Mucosa of descending colon (tissue), 3 donors: Measurements from ENCODE around the gene PPP1R8. TPM values are rescaled to one million over a fixed set of nuclear protein-coding genes. Genes with fewer than 3 reads are reported as not detected.
"Not testable (repeated sequence)": the region's sequence is repeated elsewhere in the genome, so short reads cannot be mapped to it uniquely, and the experiment has no call there.

Source experiments
- ATAC-seq: fragments of 200-7000 bp; cut with Tn5 transposase; one replicate; pipeline ENCODE4 v1.9.1; 2020; ENCODE audit warnings: mild to moderate bottlenecking, moderate library complexity
- DNase-seq, 3 donors: peaks; one replicate each; pipeline ENCODE4 v3.0.0-alpha.2; 2020
- H3K36me3 ChIP-seq: fragments of 200-600 bp; one replicate; pipeline ENCODE4 v1.8.0; 2021; ENCODE audit warnings: low read depth, mild to moderate bottlenecking
- H3K4me1 ChIP-seq: fragments of 200-600 bp; one replicate; pipeline ENCODE4 v1.8.0; 2021; ENCODE audit warnings: low read depth, mild to moderate bottlenecking
- H3K4me3 ChIP-seq: fragments of 200-600 bp; one replicate; pipeline ENCODE4 v1.8.0; 2021; ENCODE audit warnings: mild to moderate bottlenecking
- H3K9me3 ChIP-seq: fragments of 200-600 bp; one replicate; pipeline ENCODE4 v1.8.0; 2021; ENCODE audit warnings: mild to moderate bottlenecking
- intact Hi-C, 2 donors: fragments of 100-400 bp; cut with DNase I in 1 of 2; cut with micrococcal nuclease in 1 of 2; formaldehyde crosslinking; loops; one replicate each; pipeline versions ENCODE4 v1.11.0 to v1.11.1; 2022; cut with DNase I, micrococcal nuclease
- total RNA-seq, 3 donors: library from RNA; stranded (reverse); fragmentation: NEBNext Ultra II Directional in 2 of 3; extraction: Animal tissue kit (Norgen Biotek cat#: 25700) in 2 of 3; gene quantifications; one replicate each; pipeline versions ENCODE4 v1.2.1 to v1.2.4, GENCODE V29; 2021 to 2023
- TF ChIP-seq, protein P1 (sequence below): fragments of 200-600 bp; IDR thresholded peaks from one replicate; pipeline ENCODE4 v1.8.0; 2022; ENCODE audit warnings: antibody characterized with exemption, mild to moderate bottlenecking
- donor health status: DM: no; HTN: no; CAD: no; lungs with moderate emphysema.
- donor health status: DM: no; HTN: no; CAD: no.
- donor health status: DM: no; HTN: yes; CAD: no.

PPP1R8 gene
- total RNA-seq, 3 donors from 2014 or later: 29.1 to 33.7 (median 31.0) TPM

DNA sequence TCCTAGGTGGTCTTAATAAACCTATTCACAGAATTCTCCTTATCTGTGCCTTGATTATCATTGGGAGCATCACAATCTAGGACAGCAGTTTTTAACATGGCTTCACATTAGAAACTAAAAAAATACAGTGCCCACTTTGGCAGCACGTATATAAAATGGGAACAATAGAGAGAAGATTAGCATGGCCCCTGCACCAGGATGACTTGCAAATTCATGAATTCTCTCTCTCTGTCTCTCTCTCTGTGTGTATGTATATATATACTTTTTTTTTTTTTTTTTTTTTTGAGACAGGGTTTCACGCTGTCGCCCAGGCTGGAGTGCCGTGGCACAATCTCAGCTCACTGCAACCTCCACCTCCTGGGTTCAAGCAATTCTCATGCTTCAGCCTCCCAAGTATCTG lies 6.2 kb upstream of the PPP1R8 start:
- no peak overlapping the region for H3K4me3 ChIP-seq
- peaks cover 8% of the 10 kb centered on the region for H3K36me3 ChIP-seq
- intact Hi-C loops: no loop called here
- H3K4me1 ChIP-seq: no peaks in the 10 kb centered on the region
- DNase-seq (no peak), ATAC-seq (no peak)
- TF ChIP-seq, protein P1, sequence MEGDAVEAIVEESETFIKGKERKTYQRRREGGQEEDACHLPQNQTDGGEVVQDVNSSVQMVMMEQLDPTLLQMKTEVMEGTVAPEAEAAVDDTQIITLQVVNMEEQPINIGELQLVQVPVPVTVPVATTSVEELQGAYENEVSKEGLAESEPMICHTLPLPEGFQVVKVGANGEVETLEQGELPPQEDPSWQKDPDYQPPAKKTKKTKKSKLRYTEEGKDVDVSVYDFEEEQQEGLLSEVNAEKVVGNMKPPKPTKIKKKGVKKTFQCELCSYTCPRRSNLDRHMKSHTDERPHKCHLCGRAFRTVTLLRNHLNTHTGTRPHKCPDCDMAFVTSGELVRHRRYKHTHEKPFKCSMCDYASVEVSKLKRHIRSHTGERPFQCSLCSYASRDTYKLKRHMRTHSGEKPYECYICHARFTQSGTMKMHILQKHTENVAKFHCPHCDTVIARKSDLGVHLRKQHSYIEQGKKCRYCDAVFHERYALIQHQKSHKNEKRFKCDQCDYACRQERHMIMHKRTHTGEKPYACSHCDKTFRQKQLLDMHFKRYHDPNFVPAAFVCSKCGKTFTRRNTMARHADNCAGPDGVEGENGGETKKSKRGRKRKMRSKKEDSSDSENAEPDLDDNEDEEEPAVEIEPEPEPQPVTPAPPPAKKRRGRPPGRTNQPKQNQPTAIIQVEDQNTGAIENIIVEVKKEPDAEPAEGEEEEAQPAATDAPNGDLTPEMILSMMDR: no peak
- H3K9me3 ChIP-seq: no peaks in the 10 kb centered on the region

DNA sequence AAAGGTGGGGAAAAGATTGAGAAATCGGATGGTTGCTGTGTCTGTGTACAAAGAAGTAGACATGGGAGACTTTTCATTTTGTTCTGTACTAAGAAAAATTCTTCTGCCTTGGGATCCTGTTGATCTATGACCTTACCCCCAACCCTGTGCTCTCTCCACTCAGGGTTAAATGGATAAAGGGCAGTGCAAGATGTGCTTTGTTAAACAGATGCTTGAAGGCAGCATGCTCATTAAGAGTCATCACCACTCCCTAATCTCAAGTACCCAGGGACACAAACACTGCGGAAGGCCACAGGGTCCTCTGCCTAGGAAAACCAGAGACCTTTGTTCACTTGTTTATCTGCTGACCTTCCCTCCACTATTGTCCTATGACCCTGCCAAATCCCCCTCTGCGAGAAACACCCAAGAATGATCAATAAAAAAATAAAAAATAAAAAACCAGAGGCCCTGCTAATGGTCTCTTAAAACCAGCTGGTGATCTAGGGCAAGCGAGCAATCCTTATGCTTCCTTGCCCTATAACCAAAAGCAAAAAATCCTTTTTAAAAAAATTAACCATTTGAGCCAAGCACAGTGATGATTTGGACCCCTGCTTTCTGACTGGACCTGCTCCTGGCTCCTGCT lies 1.1 kb upstream of the PPP1R8 start:
- H3K9me3 ChIP-seq, intact Hi-C loops, ATAC-seq, H3K36me3 ChIP-seq, H3K4me3 ChIP-seq, DNase-seq: not testable (repeated sequence)
- H3K4me1 ChIP-seq: peaks cover 12% of the 10 kb centered on the region

DNA sequence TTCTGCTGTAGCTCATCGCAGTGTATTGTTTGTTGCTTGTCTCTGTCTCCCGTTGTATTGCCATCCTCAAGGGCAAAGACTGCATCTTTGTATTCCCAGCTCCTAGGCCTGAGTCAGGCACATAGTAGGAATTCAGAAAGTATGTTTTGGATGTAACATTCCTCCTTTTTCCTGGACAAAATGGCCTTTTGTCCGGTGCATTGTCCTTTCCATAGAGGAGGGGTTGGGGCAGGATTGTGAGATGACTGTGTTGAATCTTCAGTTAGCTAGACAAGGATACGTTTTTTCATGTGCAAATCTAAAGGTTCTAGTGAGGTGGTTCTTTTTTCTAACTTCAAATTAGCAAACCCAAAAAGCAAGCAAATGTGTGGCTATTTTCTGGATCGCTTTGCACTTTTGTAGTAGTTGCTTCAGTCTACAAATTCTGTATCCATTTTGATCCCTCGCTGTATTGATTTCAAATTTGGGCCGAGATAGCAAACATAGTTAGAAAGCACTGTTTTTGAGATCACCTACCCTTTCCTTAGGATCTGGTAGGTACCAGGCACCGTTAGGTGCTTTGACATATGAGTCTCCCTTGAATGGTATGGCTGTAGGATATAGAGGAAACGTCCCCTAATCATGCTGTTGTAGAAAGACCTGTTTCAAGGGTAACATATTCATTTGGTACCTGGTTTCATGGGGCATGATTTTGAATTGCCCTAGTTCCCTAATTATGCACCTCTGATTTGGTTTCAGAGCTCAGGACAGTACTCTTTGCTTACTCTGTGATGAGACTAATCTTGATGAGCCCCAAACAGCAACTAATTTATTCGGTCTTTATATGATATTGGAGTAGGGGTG lies 1.2 kb downstream of the PPP1R8 start:
- Histone ChIP-seq H3K4me1 (peaks cover 12% of the 10 kb centered on the region), H3K36me3 (no peaks in the 10 kb centered on the region), H3K9me3 (no peaks in the 10 kb centered on the region), H3K4me3 (peak overlapping the region; percentile 98)
- ATAC-seq (no peak), DNase-seq (no peak)
- TF ChIP-seq, protein P1: no peak
- intact Hi-C loops: no loop called here

DNA sequence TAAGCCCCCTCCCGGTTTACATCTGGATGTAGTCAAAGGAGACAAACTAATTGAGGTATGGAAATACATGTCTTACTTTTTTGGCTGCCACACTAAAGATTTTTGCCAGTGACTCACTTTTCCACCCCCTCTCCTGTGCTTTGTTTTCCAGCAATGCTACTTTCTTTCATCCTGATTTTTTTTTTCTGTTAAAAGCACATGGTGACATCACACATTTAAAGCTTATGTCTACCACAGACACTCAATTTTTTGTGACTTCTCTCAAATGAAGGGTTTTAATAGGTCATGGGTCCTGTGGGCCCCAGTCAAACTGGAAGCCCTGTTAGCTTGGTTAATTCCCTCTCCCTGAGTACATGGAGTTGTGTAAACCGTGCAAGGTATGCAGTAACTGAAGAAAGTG lies 2.2 kb downstream of the PPP1R8 start:
- no peaks in the 10 kb centered on the region for H3K36me3 ChIP-seq
- peaks cover 12% of the 10 kb centered on the region for H3K4me1 ChIP-seq
- DNase-seq (no peak), ATAC-seq (no peak)
- no peaks in the 10 kb centered on the region for H3K9me3 ChIP-seq
- TF ChIP-seq, protein P1: no peak
- intact Hi-C loops: no loop called here
- H3K4me3 ChIP-seq: no peak overlapping the region

DNA sequence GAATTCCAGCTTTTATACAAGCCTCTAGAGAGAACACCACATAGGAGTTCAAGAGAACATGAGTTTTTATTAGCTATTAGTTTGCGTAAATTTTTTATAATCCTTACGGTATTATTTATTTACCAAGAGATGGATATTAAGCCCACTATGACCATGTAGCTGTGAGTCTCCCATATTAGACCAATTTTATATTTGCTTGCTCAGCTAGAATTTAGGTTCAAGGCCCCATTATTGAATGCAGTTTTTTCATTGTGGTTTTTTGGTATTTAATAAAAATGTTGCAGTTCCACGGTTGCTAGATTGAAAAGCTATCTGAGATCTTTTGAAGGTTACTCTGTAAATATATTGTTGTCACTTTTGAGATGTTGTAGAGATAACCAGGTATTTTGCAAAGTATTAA lies 2.9 kb downstream of the PPP1R8 start:
- TF ChIP-seq, protein P1: no peak
- Histone ChIP-seq H3K4me3 (no peak overlapping the region), H3K9me3 (no peaks in the 10 kb centered on the region), H3K36me3 (no peaks in the 10 kb centered on the region), H3K4me1 (peaks cover 12% of the 10 kb centered on the region)
- intact Hi-C loops: no loop called here
- DNase-seq: no peak
- ATAC-seq: no peak

DNA sequence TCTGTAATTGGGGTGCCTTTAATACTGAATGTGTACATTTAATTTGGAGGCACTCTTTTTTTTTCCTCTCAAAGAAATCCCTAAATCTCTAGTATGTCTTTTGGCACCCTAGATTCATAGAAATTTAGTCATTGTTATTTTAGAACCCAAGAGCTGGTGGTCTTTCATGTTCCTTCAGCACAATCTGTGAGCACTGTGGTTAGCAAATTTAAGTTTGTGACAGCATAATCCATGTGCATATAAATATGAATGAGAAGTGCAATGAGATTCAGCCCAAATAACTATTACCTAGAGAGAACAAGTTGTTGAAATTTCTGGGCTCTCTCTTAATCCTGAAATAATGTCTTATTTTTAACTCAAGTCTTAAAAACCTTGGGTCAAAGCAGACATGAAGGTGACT lies 4.5 kb downstream of the PPP1R8 start:
- no peaks in the 10 kb centered on the region for H3K9me3 ChIP-seq
- DNase-seq: no peak
- peaks cover 12% of the 10 kb centered on the region for H3K4me1 ChIP-seq
- no peak overlapping the region for H3K4me3 ChIP-seq
- intact Hi-C loops: no loop called here
- TF ChIP-seq, protein P1: no peak
- no peak for ATAC-seq
- no peaks in the 10 kb centered on the region for H3K36me3 ChIP-seq
